Measurements from ENCODE around the gene TRIM66.

The TRIM66 gene

DNA sequence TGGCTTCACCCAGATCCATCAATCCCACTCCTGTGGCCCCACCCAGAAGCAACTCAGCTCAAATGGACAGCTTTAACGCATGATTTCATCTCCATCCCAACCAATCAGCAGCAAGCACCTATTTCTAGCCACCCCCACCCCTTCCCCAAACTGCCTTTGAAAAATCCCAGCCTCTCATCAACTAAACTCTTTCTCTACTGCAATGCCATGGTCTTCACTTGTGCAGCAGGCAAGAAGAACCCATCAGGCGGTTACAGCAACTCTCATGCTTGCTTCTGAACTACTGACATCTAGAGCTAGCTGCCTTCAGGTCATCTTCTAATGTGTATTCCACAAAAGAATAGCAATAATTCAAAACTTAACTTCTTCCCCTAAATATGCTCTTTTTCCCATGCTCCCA, 46.3 kb downstream of the TRIM66 start:
- DNase-seq (ENCODE audit: low read depth): no peak
- TF ChIP-seq, protein P1, sequence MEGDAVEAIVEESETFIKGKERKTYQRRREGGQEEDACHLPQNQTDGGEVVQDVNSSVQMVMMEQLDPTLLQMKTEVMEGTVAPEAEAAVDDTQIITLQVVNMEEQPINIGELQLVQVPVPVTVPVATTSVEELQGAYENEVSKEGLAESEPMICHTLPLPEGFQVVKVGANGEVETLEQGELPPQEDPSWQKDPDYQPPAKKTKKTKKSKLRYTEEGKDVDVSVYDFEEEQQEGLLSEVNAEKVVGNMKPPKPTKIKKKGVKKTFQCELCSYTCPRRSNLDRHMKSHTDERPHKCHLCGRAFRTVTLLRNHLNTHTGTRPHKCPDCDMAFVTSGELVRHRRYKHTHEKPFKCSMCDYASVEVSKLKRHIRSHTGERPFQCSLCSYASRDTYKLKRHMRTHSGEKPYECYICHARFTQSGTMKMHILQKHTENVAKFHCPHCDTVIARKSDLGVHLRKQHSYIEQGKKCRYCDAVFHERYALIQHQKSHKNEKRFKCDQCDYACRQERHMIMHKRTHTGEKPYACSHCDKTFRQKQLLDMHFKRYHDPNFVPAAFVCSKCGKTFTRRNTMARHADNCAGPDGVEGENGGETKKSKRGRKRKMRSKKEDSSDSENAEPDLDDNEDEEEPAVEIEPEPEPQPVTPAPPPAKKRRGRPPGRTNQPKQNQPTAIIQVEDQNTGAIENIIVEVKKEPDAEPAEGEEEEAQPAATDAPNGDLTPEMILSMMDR (IDR thresholded peaks at IDR 0.05; ENCODE audit: low read depth, low read length, missing control alignments): no peak
- no peak overlapping the region for H3K4me3 ChIP-seq (ENCODE audit: low read depth, low read length)

DNA sequence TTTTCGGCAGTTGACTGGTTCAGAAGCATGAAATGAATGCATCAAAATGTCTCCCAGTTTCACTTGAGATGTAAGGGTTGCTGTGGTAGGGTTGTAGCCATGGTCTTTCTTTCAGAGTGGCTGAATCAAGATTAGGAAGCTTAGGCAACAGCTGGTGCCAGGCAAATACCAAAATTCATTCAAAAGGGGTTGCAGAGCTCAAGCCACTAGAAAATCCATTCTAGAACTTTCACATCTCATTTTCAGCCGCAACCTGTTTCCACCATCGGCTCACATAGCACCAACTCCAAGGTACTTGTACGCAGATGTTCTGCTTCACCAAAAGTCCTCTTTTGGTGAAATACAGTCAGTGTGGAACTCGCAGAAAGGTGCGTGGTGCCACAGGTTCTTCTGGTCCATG, 48.0 kb downstream of the TRIM66 start:
- DNase-seq (ENCODE audit: low read depth): no peak
- H3K4me3 ChIP-seq (ENCODE audit: low read depth, low read length): no peak overlapping the region
- TF ChIP-seq, protein P1 (IDR thresholded peaks at IDR 0.05; ENCODE audit: low read depth, low read length, missing control alignments): no peak

DNA sequence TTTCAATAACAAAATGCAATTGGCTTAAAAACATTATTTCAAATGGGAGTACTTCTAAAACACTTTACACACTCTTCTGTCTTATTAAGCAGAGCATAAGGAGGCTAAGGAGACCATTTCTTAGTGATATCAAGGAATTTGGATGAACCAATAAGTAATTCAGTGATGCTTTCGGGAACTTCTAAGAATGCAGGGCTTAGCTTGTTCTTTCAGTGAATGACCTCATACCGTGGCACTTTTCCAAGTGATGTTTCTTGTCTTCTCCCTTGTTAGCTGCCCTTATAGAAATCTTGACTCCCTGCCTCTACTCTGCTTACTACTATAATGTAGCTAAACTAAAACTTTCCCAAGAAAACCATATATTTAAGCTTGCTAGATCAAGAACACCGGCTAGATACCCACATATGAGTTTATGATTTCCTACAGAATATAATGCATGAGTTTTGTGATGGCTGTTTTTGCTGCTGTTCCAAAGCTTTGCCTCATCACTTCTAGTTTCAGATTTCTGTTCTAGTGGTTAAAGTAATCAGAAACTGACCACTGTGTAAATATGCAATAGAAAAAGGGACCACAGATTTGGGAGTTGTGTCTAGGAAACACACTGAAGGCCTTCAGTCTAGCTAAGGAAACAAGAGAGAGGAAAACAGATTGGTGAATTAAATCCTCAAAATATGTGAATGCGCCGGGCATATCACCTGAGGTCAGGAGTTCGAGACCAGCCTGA, 50.9 kb downstream of the TRIM66 start:
- no peak overlapping the region for H3K4me3 ChIP-seq (ENCODE audit: low read depth, low read length)
- DNase-seq (ENCODE audit: low read depth): no peak
- TF ChIP-seq, protein P1 (IDR thresholded peaks at IDR 0.05; ENCODE audit: low read depth, low read length, missing control alignments): no peak

DNA sequence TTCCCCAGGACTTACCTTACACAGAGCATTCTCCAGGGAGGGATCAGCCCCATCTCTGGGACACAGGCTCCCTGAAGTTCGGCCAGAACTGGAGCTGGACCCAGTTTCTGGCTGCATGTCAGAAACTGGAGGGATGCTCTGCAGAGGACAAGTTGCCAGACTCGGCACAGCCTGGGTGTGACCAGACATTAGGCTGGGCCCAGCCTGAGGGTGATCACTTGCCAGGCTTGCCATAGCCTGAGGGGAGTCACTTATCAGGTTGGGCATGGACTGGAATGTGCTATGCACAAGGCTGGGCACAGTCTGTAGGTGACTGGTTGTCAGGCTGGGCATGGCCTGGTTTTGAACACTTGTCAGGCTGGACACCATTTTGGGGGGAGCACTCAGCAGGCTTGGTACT, 57.8 kb downstream of the TRIM66 start:
- TF ChIP-seq, protein P1 (IDR thresholded peaks at IDR 0.05; ENCODE audit: low read depth, low read length, missing control alignments): no peak
- no peak for DNase-seq (ENCODE audit: low read depth)
- H3K4me3 ChIP-seq (ENCODE audit: low read depth, low read length): no peak overlapping the region

DNA sequence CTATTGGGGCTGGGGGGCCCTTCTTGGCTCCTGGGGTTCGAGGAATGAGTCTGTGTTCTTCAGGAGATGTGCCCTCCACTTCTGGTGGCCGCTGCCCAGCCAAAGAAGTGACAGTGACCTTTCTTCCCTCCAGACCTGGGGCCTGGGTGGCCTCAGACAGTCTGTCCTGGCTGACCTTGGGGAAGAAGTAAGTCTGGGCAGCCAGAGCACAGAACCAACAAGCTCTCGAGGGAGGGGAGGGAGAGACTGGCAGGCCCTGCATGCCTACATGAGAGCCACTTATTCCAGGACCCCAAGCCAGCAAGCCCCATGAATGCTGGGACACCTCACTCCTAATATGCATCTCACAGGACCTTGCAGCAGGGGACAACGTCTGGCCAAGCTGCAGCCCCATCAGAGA, 61.3 kb downstream of the TRIM66 start:
- TF ChIP-seq, protein P1 (IDR thresholded peaks at IDR 0.05; ENCODE audit: low read depth, low read length, missing control alignments): no peak
- no peak overlapping the region for H3K4me3 ChIP-seq (ENCODE audit: low read depth, low read length)
- DNase-seq (ENCODE audit: low read depth): no peak

DNA sequence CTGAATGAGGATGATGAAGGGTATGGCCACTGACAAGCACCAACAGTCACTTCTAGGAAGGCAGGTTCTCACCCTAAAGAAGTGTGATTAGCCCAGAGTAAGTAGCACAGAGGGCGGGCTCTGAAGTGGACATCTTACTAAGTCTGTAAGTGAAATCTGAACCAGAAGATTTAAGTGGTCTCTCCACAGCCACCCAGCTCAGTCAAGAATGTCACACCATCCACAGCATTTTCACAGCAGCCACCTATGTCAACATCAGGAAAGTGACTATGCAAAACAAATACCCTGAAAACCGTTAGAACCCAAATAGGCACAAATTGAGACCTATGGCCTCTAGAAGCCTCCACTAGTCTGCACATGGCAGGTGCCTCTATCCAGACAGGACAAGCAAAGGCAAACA, 65.4 kb downstream of the TRIM66 start:
- TF ChIP-seq, protein P1 (IDR thresholded peaks at IDR 0.05; ENCODE audit: low read depth, low read length, missing control alignments): no peak
- DNase-seq (ENCODE audit: low read depth): no peak
- H3K4me3 ChIP-seq (ENCODE audit: low read depth, low read length): no peak overlapping the region

Data from GM12864 (cell line).